A549 (cell line): ENCODE measurements around the gene NLN.

Experiments used
- CBX8 ChIP-seq: fragments of 200-600 bp; sonication (generic); IDR thresholded peaks from 2 replicates; pipeline ENCODE4 v1.6.1; 2016
- EP300 ChIP-seq, 2 experiments: fragments of >200 bp; sonication (Bioruptor Twin); formaldehyde crosslinking; IDR thresholded peaks; 2 replicates in 1 of 2; 3 replicates in 1 of 2; pipeline ENCODE4 v1.6.1; 2016 to 2017
- FOXS1 ChIP-seq: fragments of 250-450 bp; sonication (Bioruptor Pico); IDR thresholded peaks from 2 replicates; pipeline ENCODE4 v1.5.0; 2020; ENCODE audit warnings: mild to moderate bottlenecking, moderate library complexity
- RAD21 ChIP-seq, 2 experiments: fragments of >200 bp in 1 of 2; sonication (Bioruptor Twin) in 1 of 2; formaldehyde crosslinking in 1 of 2; IDR thresholded peaks in 1 of 2; conservative IDR thresholded peaks in 1 of 2; 2 replicates in 1 of 2; 3 replicates in 1 of 2; pipeline ENCODE4 v1.6.1; 2012 to 2018; ENCODE audit warnings: inconsistent platforms in 1 of 2
- ZFP36 ChIP-seq: fragments of 450-650 bp; IDR thresholded peaks from 2 replicates; pipeline ENCODE4 v1.6.1; 2014; ENCODE audit warnings: borderline replicate concordance; ENCODE audit not compliant: partially characterized antibody
- ZNF302 ChIP-seq: fragments of 250-450 bp; sonication (Bioruptor Pico); IDR thresholded peaks from 2 replicates; pipeline ENCODE4 v1.9.0; 2021; ENCODE audit warnings: inconsistent platforms, mild to moderate bottlenecking, moderate library complexity
- TF ChIP-seq, protein P1 (sequence below): fragments of >200 bp; sonication (Bioruptor Twin); formaldehyde crosslinking; IDR thresholded peaks from 3 replicates; pipeline ENCODE4 v1.5.1; 2016
- TF ChIP-seq, protein P2 (sequence below): IDR thresholded peaks from 2 replicates; pipeline ENCODE4 v1.6.1; 2012

DNA sequence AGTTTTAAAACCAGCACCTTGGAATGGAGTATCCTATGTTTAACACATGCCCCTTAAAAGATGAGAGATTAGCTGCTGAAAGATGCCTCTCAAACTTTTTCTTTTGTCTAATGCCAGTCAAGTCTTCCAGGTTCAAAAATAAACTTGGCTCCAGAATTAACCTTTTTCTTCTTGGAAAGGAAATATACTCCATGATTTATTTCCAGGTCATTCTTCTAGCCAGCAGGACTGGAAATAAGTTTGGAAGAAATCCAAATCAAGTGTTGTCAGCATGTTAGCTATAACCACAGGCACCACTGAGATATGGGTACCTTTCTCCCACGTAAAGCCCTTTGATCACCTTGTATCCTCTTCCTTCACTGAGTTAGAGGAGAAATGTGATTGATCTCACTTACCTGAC is 56.1 kb downstream of the NLN start:
- no peak for TF ChIP-seq EP300 (IDR thresholded peaks at IDR 0.05)
- TF ChIP-seq CBX8 = no peak
- TF ChIP-seq, protein P1, sequence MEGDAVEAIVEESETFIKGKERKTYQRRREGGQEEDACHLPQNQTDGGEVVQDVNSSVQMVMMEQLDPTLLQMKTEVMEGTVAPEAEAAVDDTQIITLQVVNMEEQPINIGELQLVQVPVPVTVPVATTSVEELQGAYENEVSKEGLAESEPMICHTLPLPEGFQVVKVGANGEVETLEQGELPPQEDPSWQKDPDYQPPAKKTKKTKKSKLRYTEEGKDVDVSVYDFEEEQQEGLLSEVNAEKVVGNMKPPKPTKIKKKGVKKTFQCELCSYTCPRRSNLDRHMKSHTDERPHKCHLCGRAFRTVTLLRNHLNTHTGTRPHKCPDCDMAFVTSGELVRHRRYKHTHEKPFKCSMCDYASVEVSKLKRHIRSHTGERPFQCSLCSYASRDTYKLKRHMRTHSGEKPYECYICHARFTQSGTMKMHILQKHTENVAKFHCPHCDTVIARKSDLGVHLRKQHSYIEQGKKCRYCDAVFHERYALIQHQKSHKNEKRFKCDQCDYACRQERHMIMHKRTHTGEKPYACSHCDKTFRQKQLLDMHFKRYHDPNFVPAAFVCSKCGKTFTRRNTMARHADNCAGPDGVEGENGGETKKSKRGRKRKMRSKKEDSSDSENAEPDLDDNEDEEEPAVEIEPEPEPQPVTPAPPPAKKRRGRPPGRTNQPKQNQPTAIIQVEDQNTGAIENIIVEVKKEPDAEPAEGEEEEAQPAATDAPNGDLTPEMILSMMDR = no peak
- no peak for TF ChIP-seq RAD21 (conservative IDR thresholded peaks at IDR 0.05 in 1 of 2, IDR thresholded peaks at IDR 0.05 in 1 of 2)
- no peak for TF ChIP-seq FOXS1 (CRISPR knock-in tag)
- no peak for TF ChIP-seq ZNF302 (CRISPR knock-in tag)
- no peak for TF ChIP-seq ZFP36
- TF ChIP-seq, protein P2, sequence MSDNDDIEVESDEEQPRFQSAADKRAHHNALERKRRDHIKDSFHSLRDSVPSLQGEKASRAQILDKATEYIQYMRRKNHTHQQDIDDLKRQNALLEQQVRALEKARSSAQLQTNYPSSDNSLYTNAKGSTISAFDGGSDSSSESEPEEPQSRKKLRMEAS = no peak
